Femur (tissue), 1 donor: ENCODE data around the gene B3GALT5.

ENCODE experiments used
- DNase-seq: peaks from one replicate; pipeline ENCODE4 v3.0.0-alpha.2; 2017

The B3GALT5 gene

DNA sequence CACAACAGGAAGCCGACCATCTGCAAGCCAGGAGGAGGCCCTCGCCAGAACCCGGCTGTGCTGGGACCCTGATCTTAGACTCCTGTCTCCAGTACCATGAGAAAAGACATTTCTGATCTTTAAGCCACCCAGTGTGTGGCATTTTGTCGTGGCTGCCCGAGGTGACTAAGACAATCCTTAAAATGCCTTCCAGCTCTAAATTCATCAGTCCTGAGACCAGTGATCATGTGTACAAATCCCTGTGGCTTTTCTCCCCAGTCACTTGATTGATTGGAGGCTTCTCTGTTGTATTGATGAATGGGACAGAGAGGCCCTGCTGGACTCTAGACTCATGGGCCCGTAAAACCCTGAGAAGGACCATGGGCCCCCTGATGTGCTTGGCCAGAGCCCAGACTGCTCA, 36.1 kb downstream of the B3GALT5 start:
- no peak for DNase-seq

GRCh38 chr21:39649526-39649925, 36.8 kb downstream of the B3GALT5 start:
- no peak for DNase-seq

GRCh38 chr21:39650306-39650705, 37.6 kb downstream of the B3GALT5 start:
- DNase-seq, result no peak

- DNase-seq, result no peak
Measured at GRCh38 chr21:39650801-39651200, 38.1 kb downstream of the B3GALT5 start.

DNA sequence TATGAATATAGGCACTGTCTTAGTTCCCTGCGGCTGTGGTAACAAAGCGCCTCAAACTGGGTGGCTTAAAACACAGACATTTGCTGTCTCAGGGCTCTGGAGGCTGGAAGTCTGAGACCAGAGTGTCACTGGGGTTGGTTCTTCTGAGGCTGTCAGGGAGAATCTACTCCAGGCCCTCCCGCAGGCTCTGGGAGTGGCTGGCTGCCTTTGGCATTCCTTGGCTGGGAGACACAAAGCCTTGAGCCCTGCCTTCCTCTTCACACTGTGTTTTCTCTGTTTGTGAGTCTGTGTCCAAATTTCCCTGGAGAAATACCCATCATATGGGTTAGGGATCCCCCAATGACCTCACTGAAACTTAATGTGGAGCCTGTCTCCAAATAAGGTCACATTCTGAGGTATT, 38.5 kb downstream of the B3GALT5 start:
- no peak for DNase-seq

DNA sequence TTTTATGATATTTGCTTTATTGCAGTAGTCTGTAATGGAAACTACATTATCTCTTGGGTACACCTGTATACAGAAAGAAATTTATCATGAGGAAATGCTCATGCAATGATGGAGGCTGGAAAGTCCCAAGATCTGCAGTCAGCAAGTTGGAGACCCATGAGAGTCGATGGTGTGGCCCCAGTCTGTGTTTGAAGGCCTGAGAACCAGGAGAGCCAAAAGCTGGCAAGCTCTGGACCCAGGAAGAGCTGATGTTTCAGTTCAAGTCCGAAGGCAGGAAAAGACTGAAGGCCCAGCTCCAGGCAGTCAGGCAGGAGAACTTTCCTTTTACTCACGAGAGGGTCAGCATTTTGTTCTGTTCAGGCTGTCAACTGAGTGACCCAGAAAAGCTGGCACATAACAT, 42.2 kb downstream of the B3GALT5 start:
- DNase-seq, result no peak

GRCh38 chr21:39655589-39655988, 42.8 kb downstream of the B3GALT5 start:
- DNase-seq, result no peak

DNA sequence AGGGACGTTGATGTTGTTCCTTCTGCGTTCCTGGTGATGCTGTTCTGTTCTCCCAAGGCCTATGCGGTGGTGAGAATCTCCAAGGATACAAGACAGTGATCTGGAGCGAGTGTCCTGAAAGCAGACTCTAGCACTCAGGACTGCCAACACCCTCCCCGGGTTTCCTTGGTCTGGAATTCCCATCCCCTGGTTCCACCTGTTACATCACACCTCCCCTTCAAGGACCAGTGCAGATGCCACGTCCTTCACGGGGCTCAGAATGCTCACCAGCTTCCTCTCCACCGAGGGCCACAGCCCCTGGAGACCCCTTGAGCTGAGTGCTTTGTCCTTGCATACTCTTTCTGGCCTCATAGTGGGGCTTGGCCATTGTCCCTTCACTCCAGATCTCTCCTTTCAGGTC, 43.5 kb downstream of the B3GALT5 start:
- no peak for DNase-seq

DNA sequence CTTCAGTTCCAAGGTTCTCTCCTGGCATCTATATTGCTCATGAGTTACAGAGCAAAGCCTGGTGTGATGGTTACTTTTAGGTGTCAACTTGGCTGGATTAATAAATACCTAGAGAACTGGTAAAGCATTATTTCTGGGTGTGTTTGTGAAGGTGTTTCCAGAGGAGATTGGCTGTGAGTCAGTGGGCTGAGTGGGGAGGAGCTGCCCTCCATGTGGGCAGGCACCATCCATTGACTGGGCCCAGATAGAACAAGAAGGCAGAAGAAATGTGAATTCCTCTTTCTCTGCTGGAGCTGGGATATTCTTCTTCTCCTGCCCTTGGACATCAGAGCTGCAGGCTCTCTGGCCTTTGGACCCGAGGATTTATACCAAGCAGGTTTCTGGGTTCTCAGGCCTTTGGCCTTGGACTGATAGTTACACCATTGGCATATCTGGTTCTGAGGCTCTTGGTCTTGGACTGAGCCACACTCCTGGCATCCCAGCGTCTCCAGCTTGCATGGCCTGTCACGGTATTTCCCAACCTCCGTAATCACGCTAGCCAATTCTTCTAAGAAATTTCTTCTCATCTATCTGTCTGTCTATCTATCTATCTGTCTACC, 44.5 kb downstream of the B3GALT5 start:
- no peak for DNase-seq

GRCh38 chr21:39658066-39658465, 45.3 kb downstream of the B3GALT5 start:
- DNase-seq, result no peak

- DNase-seq, result no peak
Measured at GRCh38 chr21:39659070-39659815, 46.5 kb downstream of the B3GALT5 start.

DNA sequence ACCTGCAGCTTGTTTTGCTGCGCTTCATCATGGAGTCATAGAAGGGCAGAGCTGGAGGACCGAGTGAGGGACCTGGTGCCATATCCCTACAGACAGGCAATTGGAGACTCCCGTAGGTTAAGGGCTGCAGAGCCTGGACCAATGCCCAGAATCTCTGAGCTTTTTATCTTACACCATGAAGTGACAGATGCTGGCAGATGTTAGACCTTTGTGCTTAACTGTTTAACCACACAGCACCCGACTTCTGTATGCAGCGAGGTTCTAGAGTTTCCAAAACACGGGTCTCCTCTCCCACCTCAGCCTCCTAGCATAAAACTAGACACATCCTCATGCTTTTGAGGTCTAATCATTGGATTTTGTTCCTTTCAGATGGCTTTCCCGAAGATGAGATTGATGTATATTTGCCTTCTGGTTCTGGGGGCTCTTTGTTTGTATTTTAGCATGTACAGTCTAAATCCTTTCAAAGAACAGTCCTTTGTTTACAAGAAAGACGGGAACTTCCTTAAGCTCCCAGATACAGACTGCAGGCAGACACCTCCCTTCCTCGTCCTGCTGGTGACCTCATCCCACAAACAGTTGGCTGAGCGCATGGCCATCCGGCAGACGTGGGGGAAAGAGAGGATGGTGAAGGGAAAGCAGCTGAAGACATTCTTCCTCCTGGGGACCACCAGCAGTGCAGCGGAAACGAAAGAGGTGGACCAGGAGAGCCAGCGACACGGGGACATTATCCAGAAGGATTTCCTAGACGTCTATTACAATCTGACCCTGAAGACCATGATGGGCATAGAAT, 47.6 kb downstream of the B3GALT5 start:
- peak; percentile 81 for DNase-seq

GRCh38 chr21:39661121-39661520, 48.4 kb downstream of the B3GALT5 start:
- DNase-seq, result no peak

- no peak for DNase-seq
Measured at GRCh38 chr21:39661740-39662139, 49.0 kb downstream of the B3GALT5 start.

GRCh38 chr21:39662411-39662953, 49.7 kb downstream of the B3GALT5 start:
- no peak for DNase-seq

GRCh38 chr21:39663066-39663465, 50.3 kb downstream of the B3GALT5 start:
- DNase-seq, result no peak

DNA sequence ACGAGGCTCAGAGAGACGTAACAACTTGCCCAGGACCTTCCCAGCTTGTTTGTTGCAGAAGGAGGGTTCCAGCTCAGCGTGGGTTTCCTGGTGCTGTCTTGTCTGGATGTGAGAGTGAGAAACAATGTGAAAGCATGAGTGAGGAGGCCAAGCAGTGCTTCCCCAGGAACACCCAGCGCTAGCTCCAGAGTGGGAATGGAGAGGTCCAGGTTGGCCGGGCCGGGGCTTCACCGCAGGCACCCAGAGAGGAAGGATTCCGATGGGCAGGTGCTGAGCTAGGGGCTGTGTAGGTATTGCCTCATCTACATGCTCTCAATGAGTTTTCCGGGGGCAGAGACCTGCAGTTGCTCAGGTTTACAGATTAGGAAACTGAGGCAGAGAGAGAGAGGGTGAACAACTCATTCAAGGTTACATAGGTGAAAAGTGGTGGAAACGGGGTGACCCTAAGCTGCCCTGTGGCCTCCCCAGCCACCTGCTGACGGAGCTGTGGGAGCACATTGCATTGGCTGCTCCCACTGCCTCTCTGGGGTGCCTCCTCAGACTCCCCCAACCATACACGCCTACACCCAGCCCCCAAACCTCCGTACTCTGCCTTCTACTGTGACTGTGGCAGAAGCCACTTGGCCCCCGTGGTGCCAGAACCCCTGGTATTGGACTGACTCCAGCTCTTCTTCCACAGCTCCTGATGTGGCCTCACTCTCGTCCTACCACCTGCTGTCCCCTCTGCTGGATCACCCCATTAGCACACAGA, 51.2 kb downstream of the B3GALT5 start:
- DNase-seq, result no peak

- DNase-seq, result no peak
Measured at GRCh38 chr21:39664586-39664985, 51.8 kb downstream of the B3GALT5 start.

DNA sequence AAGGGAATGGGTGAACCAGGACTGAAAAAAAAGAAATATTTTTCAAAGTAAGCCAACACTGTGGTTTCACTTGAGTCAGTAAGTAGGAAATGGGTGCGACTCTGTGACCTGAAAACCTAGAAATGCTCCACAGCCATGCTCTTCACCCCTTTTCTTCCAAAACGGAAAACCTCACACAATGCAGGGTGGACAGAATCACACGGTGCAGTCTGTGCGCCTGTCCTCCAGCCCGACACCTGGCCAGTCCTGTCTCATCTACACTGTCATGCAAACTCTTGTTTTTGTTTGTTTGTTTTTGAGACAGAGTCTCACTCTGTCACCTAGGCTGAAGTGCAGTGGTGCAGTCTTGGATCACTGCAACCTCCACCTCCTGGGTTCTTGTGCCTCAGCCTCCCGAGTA, 53.3 kb downstream of the B3GALT5 start:
- DNase-seq, result no peak

GRCh38 chr21:39666681-39667315, 54.1 kb downstream of the B3GALT5 start:
- no peak for DNase-seq

DNA sequence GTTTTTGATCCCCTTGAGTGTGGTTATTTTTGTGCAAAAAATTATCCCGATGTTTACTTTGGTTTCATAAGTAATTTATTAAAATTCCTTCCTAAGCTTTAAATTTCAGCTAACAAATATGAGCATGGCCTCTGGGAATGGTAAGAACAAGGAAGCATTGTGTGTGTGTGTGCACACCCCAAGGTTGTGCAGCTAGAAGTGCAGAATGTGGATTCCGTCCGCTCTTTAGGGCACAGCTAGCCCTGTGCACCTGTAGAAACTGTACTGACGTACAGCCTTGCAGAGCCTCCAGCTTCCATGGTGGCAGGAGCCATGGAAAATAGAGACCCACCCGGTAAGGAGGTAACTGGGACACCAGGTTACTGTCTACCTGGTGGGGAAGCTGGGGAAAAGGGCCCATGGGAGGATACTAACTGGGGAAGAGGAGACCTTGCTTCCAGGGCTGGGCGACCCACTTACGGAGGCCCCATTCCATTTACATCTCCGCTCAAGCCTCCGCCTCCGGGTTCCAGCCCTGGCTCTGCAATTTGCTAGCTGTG, 54.7 kb downstream of the B3GALT5 start:
- DNase-seq, result no peak

DNA sequence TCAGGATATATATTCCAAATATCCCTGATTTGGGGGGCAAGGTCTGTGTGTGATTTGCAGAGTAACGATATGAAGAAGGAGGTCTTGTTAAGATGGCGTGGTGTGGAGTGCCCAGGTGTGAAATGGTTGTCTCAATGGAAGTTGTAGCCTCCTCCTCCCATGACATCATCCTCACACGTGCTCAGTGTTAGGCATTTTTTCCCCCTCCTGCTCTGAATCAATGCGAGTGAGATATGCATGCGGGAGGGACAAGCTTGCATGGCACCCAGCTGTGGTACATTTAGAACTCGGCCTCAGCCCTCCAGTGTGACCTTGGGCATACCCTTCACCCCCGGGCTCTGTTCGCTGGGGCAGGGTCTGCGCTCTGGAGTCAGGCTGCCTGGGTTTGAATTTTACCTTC, 55.6 kb downstream of the B3GALT5 start:
- no peak for DNase-seq
